Right hindlimb (tissue), 1 donor: ENCODE data around the gene EEIG1.
"Not testable (repeated sequence)": the region's sequence is repeated elsewhere in the genome, so short reads cannot be mapped to it uniquely, and the experiment has no call there.

Experiments
- DNase-seq: peaks from one replicate; pipeline ENCODE4 v3.0.0-alpha.2; 2018

Gene EEIG1

DNA sequence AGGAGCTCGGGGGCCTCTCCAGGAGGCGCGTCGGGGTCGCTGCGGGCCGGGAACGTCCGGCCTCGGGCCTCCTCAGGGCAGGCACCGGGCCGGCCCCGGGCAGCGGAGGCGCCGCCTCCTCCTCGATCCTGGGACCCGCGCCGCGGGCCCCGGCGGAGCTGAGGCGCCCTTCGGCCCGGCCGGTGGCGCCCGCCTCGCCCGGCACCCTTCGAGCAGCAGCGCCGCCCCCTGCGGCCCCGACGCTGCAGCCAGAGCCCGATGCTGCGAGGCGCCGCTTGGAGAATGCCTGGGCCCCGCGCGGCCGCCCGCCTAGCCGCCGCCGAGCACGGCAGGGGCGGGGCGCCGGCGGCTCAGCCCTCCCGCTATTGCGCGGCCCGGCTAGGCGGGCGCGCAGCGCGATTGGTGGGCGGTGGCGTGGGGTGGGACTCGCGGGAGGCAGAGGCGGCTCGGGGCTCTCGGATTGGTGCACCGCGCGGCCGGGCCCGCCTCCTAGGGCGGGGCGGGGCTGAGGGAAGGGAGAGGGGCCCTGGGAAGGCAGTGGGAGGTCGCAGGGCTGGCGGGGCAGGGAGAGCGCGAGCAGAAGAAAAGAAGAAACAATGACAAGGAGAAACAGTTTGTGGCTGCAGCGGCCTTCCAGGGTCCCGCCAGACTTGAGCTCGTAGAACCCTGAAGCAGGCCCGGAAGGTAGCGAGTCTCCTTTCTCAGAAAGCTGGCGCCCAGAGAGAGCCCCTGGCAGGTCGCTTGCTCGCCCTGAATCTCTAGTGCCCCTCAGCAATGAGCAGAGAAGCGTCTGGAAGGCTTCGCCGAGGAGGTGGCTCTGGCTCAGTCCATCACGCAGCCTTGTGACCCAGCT, at the start of gene EEIG1:
EEIG1 (minus strand) TSS at position 284 of the 853 bp plus-strand sequence. CDS start 852 bp downstream, outside the sequence.
- peak; percentile 98 for DNase-seq

DNA sequence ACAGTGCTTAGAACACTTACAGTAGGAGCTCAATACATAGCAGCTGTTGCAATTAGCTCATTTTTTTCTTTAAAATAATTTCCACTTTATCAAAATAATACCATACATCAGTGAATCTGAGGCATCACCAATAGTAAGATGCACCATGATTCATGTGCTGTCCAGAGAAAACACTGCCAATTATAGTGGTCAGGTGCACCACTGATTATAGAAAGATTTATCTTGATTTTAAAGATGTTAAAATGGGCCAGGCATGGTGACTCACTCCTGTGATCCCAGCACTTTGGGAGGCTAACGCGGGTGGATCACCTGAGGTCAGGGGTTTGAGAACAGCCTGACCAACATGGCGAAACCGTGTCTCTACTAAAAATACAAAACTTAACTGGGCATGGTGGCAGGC, 46.9 kb upstream of the EEIG1 start:
- no peak for DNase-seq

DNA sequence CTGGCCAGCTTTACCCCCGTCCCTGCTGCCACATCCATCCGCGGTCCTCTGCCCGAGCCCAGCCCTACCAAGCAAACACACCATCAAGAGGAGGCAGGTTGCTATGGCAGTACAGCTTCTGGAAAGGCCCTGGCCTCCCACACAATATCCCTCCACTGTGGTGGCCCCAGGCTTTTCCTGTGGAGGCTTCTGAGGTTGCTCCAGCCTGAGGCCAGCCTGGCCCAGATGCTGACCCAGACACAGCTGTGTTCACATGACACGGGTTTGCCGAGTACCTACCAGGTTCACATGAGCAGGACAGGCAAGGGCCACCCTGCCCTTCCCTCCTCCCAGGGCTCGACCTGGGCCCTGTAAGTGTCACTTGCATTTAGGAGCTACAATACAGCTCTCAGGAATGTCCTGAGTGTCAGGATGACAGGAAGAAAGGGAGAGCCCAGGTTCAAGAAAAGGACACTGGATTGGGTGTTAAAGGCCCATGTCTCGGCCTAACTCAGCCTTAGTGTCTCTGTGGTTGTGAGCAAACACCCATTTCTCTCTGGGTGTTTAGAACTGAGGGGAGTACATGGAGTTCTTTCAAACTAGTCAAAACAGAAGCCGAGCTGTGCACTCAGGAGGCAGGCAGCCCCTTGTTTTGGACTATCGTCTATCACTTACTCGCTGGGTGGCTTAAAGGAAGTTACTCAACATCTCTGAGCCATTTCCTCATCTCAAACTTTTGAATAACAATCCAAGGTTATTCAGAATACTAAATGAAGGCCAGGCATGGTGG, 46.2 kb upstream of the EEIG1 start:
- no peak for DNase-seq

DNA sequence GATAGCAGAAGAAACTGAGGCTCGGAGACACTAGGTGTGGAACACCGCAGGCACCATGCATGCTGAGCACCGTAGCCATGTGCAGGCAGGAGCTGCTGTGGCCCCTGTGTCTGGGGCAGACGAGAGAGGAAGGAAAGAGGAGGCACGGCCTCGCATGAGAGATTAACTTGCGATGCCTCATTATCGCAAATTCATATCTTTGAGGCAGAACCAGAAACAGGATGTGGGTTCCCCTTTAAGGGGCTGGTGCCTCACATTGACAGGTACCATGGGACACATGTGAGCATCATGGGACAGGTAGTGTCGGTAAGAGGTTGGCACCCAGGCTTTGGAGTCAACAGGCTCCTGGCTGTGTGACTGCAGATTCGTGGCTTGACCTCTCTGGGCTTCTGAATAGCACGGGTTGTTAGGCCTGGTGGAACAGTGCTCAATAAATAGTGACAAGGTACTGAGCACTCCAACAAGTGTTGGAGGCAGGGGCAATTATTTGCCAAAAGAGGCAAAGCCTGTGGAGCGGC, 45.5 kb upstream of the EEIG1 start:
- no peak for DNase-seq

DNA sequence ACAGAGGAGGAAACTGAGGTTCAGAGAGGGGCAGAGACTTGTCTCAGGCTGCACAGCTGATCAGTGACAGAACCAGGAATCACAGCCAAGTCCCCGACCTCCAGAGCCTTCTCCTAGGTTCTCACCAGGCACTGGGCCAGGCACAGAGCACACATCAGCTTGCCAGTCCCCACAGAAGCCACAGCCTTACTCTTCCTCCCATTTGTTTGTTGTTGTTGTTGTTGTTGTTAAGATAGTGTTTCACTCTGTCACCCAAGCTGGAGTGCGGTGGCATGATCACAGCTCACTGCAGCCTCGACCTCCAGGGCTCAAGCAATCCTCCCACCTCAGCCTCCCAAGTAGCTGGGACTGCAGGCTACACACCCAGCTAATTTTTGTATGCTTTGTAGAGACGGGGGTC, 44.9 kb upstream of the EEIG1 start:
- no peak for DNase-seq

DNA sequence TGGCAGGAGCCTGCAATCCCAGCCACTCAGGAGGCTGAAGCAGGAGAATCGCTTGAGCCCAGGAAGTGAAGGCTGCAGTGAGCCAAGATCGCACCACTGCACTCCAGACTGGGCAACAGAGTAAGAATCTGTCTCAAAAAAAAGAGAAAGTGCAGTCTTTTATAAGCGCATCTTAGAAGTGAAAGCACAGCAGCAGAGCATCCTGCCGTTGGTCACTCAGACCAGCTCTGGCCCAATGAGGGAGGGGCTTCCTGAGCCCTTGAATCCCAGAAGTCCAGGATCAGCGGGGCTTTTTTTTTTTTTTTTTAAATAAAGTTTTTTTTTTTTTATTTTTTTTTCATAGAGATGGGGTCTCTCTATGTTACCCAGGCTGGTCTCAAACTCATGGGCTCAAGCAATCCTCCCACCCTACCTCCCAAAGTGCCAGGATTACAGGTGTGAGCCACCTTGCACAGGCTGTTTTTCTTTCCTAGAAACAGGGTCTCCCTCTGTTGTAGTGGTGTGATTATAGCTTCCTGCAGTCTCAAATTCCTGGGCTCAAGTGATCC, 44.0 kb upstream of the EEIG1 start:
- DNase-seq, result no peak

DNA sequence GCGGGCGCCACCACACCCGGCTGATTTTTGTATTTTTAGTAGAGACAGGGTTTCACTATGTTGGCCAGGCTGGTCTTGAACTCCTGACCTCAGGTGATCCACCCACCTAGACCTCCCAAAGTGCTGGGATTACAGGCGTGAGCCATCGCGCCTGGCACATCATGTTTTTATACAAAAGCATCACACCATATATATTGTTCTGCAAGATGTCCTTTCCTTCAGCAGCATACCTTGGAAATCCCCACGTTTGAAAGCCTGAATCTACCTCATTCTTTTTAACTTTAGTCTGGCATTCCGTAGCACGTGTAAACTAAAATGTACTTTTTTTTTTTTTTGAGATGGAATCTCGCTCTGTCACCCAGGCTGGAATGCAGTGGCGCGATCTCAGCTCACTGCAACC, 42.9 kb upstream of the EEIG1 start:
- DNase-seq, result not testable (repeated sequence)

DNA sequence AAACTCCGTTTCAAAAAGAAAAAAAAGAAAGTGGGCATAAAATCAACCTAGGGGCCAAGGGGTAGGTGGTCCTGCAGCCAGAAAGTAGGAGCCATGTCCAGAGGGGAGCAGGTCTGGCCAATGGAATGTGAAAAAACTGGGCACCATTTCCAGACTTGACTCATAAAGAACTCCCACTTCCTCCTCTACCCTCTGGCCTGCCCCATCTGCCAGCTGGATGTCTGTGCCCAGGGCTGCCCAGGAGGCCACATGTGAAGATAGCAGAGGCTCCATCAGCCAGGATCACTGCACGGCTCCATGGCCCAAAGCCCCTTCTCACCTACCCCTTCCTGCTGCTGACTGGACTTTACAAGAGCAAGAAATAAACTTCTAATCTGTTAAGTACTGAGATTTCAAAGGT, 42.1 kb upstream of the EEIG1 start:
- no peak for DNase-seq

DNA sequence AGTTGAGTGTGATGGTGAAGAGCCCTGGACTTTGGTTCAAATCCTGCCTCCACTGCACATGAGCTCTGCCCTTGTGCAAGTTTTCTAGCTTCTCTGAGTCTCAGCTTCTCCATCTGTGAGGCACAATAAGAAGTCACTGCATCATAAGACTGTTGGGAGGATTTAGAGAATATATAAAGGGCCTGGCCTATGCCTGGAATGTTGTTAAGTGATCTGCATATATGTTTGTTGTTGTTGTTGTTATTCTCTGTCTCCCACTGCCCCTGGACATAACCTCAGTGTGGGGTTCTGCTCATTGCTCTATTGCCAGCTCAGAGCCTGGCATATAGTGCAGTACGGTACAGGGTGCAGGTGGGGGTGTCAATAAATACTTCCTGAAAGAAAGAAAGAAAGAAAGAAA, 40.3 kb upstream of the EEIG1 start:
- no peak for DNase-seq

DNA sequence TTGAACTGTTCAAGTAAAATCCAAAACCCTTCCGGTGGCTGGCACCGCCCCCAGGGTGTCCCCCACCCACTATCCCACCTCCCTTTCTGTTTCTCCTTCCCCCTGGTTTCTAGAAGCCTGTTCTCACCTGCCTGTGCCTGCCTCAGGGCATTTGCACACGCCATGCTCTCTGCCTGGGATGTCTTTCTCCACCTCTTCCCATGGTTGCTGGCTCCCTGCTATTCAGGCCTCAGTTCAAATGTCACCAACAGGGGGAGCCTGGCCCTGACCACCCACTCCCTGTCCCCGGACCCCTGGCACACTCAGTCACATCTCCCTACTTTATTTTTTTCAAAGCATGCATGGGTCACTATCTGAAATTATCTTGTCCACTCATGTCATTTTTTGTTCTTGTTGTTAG, 39.9 kb upstream of the EEIG1 start:
- DNase-seq, result no peak

DNA sequence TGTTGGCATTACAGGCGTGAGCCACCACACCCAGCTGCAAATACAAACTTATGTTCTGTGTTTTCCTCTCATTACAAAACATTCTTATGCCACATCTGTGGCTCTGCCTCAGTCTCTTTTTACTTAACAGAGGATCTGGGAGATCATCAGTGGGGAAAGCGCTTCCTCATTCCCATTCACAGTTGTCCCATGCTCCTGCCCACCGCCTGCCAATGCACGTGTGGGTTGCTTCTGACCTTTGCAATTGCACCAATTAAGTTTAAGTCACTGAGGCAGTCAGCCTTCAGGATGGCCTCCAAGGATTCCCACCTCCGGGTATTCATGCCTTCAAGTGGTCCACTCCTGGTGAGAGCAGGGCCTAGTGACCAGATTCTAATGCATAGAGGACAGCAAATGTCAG, 34.9 kb upstream of the EEIG1 start:
- no peak for DNase-seq

DNA sequence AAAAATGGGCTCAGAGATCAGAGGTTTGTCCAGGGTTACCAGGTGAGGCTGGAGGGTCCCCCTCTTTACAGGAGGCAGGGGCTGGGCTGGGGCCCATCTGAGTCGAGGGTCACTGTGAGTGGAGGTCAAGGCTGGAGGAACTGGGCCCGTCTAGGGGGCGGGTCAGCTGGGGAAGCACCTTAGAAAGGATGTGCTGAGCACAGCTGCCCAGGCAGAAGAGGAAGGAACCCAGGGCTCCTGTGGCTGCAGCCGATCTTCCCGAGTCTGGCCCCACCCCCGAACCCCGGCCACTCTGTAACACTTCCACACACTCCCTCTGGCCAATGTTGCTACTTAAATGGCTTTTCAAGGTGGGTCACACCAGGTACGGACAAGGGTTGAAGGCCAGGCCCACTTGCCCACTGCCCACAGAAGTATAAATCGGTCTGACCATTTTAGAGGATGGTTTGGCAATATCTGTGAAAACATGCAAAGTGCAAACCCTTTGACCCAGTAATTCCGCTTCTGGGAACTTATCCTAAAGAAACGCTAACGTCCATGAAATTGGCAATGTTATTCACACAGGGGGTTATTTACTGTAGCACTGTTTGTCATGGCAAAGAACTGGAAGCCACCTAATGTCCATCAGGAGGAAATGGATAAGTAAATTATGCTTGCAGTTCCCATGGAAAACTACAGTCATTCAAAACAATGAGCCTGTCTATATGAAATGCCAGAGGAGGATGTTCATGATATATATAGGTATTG, 30.5 kb upstream of the EEIG1 start:
- no peak for DNase-seq

DNA sequence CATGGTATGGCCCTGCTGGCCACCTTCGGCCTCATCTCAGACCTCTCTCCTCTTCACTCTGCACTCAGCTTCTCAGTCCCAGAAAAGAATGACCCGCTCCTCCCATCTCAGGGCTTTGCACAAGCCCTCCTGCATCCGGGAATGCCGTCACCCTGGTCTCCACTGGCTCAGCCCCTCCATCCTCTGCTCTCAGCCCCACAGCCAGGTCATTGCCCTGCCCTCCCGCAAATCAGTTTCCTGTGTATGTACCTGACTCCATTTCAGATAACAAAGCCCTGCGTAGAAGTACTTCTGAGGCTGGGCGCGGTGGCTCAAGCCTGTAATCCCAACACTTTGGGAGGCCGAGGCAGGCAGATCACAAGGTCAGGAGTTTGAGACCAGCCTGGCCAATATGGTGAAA, 28.9 kb upstream of the EEIG1 start:
- DNase-seq, result no peak

DNA sequence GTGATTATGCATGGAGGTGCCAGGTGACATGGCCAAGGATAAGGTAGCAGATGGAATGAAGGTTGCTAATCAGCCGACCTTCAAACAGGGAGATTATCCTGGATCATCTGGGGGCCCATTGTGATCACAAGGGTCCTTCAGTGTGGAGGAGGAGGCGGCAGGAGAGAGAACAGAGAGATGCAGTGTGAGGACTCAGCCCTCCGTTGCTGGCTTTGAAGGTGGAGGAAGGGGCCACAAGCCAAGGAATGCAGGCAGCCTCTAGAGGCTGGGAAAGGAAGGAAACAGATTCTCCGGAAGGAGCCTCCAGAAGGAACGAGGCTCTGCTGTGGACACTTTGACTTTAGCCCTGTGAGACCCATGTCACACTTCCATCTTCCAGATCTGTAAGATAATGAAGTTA, 27.4 kb upstream of the EEIG1 start:
- DNase-seq, result no peak

DNA sequence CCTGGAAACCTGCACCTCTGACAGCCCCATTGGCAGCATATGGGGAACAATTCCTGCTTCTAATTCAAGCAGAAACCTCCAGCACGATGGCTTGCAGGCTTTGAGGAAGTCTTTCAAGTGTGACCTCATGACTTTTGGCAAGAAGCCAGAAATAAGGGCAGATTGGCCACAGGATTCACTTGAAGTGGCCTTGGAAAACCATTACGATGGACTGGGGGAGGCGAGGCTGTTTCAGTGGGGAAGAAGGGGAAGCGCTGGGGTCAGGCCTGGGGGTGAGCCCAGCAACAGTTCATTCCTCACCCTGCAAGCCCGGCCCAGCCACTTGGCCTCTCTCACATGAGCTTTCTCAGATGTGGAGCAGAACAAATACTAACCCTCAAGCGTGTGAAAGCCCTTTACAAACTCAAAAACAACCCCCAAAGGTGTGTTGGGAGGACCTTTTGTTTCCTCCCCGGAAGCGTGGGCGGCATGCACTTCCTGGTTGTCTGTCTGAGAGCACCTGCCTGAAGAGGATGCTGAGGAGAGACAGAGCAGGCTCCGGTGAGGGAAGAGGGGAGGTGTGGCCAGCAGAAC, 26.9 kb upstream of the EEIG1 start:
- peak; percentile 50 for DNase-seq

DNA sequence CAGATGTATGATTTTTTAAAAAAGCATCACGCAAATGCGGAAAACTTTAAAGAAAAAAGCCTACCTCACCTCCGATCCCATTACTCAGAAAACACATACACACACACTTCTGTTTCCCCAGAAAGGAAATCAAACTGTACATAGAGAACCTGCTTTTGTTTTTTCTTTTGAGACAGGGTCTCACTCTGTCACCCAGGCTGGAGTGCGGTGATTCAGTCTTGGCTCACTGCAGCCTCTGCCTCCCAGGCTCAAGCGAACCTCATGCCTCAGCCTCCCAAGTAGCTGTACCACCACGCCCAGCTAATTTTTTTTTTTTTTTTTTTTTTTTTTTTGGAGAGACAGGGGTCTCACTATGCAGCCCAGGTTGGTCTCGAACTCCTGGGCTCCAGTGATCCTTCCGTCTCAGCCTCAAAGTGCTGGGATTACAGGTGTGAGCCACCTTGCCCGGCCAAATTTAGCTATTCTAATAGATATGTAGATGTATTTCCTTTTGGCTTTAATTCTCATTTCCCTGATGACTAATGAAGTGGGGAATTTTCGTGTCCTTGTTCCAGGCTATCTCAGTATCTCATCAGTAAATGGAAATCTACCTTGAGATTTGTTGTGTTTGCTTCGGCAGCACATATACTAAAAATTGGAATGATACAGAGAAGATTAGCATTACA, 25.7 kb upstream of the EEIG1 start:
- DNase-seq, result no peak

DNA sequence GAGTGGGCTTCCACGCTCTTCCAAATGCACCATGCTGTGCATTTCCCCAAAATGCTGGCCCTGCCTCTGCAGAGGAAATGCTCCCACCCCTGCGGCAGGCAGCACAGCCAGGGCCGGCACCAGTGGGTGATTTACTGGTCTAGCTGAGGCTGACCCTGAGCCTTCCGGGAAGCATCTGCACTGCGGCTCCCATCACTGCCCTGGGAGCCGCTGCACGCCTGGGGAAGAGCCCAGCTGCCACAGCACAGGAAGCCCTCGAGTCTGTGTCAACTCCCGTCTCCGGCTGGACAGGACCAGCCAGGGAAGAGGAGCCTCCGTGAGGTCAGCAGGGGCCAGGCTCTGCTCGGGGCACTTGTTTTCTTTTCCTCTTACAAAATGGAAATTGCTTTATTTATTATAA, 25.1 kb upstream of the EEIG1 start:
- DNase-seq, result peak; percentile 70

DNA sequence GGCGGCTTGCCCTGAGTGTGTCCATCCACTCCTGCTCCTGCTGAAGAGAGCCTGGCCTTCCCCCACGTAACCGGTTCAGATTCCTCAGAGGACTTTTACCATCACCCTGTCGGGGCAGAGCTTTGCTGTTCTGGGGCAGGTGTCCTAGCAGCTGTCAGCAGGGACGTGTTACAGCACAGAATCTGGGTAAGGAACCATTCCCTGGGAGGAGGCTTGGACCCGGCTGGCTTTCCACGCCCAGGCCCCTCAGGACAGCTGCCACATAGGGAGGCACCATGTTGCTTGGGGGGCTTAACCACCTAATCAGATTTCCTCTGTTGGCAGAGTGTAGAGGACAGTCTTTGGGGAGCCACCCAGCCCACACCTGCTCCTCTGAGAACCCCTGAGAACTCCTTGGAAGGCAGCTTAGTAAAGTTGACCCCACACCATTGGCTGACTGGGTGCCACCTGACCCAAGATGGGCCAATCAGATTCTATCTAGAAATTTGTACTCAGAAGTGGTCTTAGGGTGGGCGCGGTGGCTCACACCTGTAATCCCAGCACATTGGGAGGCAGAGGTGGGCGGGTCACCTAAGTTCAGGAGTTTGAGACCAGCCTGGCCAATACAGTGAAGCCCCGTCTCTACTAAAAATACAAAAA, 23.3 kb upstream of the EEIG1 start:
- DNase-seq, result peak; percentile 56

DNA sequence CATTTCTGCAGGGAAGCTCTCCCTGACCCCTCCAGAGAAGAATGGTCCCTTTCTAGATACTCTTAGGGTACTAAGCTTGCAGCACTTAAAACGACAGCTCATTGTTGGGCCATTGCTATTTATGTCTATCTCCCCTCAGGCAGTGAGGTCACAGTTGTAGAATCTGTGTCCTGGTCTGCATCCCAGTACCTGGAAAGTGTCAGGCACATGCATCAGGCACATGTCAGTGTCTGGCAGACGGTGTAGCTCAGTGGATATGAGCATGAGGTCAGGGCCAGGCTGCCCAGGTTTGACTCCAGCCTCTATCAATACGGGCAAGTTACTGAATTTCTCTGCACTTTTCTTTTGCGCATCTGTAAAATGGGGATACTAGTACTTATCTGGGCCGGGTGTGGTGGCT, 22.2 kb upstream of the EEIG1 start:
- DNase-seq, result no peak

DNA sequence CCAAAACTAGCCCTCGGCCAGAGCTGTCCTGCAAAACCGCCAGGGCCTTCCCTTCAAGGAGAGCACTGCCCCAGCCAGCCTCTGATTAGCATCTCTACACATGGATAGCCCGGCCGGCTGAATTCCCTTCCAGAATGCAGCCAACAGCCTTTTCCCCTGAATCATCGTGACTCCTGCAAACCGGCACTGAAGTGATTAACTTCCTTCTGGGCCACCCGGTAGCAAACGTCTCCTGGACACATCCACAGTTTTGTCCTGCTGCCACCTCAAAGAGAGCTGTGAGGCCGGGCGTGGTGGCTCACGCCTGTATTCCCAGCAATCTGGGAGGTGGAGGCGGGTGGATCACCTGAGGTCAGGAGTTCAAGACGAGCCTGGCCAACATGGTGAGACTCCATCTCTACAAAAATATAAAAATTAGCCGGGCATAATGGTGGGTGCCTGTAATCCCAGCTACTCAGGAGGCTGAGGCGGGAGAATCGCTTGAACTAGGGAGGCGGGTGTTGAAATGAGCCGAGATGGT, 21.1 kb upstream of the EEIG1 start:
- no peak for DNase-seq

DNA sequence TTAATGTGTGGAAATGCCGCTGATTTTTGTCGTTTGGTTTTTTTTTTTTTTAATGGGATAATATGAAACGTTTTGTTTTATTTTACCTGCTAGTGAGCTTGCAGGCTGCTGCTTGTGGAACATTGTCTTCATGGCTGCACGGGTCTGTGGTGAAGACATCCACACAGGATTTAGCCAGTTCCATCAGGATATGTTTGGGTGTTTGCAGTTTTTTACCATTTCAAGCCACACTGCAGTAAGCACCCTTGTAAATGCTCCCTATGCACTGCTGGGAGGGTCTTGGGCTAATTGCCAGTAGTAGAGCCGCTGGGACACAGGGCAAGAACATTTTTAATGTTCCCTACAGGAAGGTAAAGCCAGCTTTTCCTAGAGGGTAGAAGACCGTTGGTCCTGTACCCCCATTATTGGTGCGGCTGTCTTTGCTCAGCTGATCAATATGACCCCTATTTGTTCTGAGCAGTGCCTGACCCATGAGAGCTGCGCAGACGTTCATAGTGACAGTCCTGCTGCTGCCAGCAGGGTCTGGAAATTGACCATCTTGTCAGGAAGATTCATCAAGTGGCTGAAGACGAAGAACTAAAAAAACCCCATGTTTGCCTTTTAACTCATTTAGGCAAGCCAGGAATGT, 20.5 kb upstream of the EEIG1 start:
- no peak for DNase-seq
